ENCODE results near the gene GPNMB. TPM values are rescaled to one million over a fixed set of nuclear protein-coding genes. Genes with fewer than 3 reads are reported as not detected.

The GPNMB gene
- total RNA-seq, 2 donors from 2014 or later: 0.99 to 1.1 TPM

DNA sequence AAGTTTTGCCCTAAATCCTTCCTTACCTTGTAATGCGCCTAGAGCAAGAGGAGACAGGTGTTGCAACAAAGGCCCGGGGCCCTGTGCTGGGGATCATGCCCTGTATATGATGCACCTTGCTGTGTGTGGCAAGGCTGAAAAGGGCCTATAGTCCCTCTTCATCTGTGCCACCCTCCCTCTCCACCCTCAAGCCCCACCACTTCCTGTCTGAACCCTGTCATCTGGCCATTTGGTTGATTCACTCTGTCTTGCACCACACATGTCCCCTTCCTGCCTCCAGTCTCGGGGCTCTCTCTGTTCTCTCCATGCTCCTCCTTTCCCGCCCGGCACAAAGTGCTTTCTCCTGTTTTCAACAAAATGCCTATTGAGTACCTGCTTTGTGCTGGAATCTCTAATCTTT lies 41.0 kb downstream of the GPNMB start:
- Mint-ChIP-seq H3K27ac (no peak overlapping the region), H3K27me3 (ENCODE audit: insufficient read depth) (no peaks in the 10 kb centered on the region), H3K4me1 (no peaks in the 10 kb centered on the region), H3K36me3 (ENCODE audit: low read depth) (no peaks in the 10 kb centered on the region), H3K9me3 (no peaks in the 10 kb centered on the region), H3K4me3 (no peak overlapping the region)
- Histone ChIP-seq H3K27ac (ENCODE audit: low read depth, low read length) (no peak overlapping the region), H3K9ac (ENCODE audit: extremely low read depth, low read length, poor library complexity, severe bottlenecking) (no peak overlapping the region), H3K4me3 (ENCODE audit: low read length) (no peak overlapping the region), H3K4me1 (ENCODE audit: control insufficient read depth, insufficient read depth, low read length) (no peaks in the 10 kb centered on the region), H3K27me3 (ENCODE audit: control insufficient read depth, insufficient read depth, low read length, poor library complexity, severe bottlenecking) (no peaks in the 10 kb centered on the region), H3K9me3 (ENCODE audit: control insufficient read depth, low read length) (no peaks in the 10 kb centered on the region), H3K36me3 (ENCODE audit: control insufficient read depth, insufficient read depth, low read length) (no peaks in the 10 kb centered on the region)
- no peak for TF ChIP-seq CTCF (conservative IDR thresholded peaks at IDR 0.05)
- WGBS, 2 experiments (ENCODE audit: insufficient coverage in 1 of 2, insufficient read length in 1 of 2): 90 to 91% methylated on average over 4 to 5 of the region's 5 CpGs
- no peak for DNase-seq

- peak; percentile 7 for DNase-seq
- Histone ChIP-seq H3K9me3 (ENCODE audit: control insufficient read depth, low read length) (no peaks in the 10 kb centered on the region), H3K4me3 (ENCODE audit: low read length) (no peak overlapping the region), H3K36me3 (ENCODE audit: control insufficient read depth, insufficient read depth, low read length) (no peaks in the 10 kb centered on the region), H3K9ac (ENCODE audit: extremely low read depth, low read length, poor library complexity, severe bottlenecking) (no peak overlapping the region), H3K27ac (ENCODE audit: low read depth, low read length) (no peak overlapping the region), H3K4me1 (ENCODE audit: control insufficient read depth, insufficient read depth, low read length) (no peaks in the 10 kb centered on the region), H3K27me3 (ENCODE audit: control insufficient read depth, insufficient read depth, low read length, poor library complexity, severe bottlenecking) (peaks cover 2% of the 10 kb centered on the region)
- H3K4me1 Mint-ChIP-seq: peaks cover 2% of the 10 kb centered on the region
- H3K27me3 Mint-ChIP-seq (ENCODE audit: insufficient read depth): peaks cover 3% of the 10 kb centered on the region
- 87 to 97% methylated on average over 7 to 9 of the region's 9 CpGs for WGBS, 2 experiments (ENCODE audit: insufficient coverage in 1 of 2, insufficient read length in 1 of 2)
- no peak overlapping the region for H3K27ac Mint-ChIP-seq
- H3K9me3 Mint-ChIP-seq: no peaks in the 10 kb centered on the region
- H3K4me3 Mint-ChIP-seq: no peak overlapping the region
- no peaks in the 10 kb centered on the region for H3K36me3 Mint-ChIP-seq (ENCODE audit: low read depth)
- no peak for TF ChIP-seq CTCF (conservative IDR thresholded peaks at IDR 0.05)
Observed at GRCh38 chr7:23290993-23291392, 44.4 kb downstream of the GPNMB start.

DNA sequence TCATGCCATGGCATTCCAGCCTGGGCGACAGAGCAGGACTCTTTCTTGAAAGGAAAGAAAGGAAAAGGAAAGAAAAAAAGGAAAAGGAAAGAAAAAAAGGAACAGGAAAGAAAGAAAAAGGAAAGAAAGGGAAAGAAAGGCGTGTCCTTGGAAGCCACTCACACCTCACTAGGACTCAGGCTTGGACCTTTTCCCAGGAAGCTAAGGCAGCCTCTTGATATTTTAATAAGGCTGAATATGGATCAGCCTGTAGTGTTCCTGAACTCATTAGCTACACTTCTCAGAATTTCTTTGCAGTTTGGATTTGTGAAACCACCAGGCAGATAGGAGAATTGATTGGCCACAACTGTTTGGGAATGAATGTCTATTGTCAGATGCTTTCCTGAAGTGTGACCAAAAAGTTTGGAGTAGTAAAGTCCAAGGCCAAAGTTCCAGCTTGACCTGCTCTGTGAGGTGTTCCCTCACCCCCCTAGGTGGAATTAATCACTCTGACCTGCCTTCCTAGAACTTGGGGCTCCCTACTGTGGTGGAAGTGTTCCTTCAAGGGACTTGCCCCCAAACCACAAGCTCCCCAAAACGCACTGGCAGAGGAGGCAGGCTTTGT lies 45.5 kb downstream of the GPNMB start:
- WGBS, 2 experiments (ENCODE audit: insufficient coverage in 1 of 2, insufficient read length in 1 of 2): 90 to 93% methylated on average over 3 of the region's 3 CpGs
- no peak overlapping the region for H3K27ac Mint-ChIP-seq
- H3K9me3 ChIP-seq (ENCODE audit: control insufficient read depth, low read length): no peaks in the 10 kb centered on the region
- no peaks in the 10 kb centered on the region for H3K9me3 Mint-ChIP-seq
- peak; percentile 26 for DNase-seq
- no peaks in the 10 kb centered on the region for H3K36me3 ChIP-seq (ENCODE audit: control insufficient read depth, insufficient read depth, low read length)
- TF ChIP-seq CTCF (conservative IDR thresholded peaks at IDR 0.05): no peak
- H3K4me3 ChIP-seq (ENCODE audit: low read length): no peak overlapping the region
- no peak overlapping the region for H3K4me3 Mint-ChIP-seq
- H3K27me3 Mint-ChIP-seq (ENCODE audit: insufficient read depth): peaks cover 13% of the 10 kb centered on the region
- no peak overlapping the region for H3K27ac ChIP-seq (ENCODE audit: low read depth, low read length)
- peaks cover 2% of the 10 kb centered on the region for H3K4me1 Mint-ChIP-seq
- H3K4me1 ChIP-seq (ENCODE audit: control insufficient read depth, insufficient read depth, low read length): no peaks in the 10 kb centered on the region
- no peak overlapping the region for H3K9ac ChIP-seq (ENCODE audit: extremely low read depth, low read length, poor library complexity, severe bottlenecking)
- H3K36me3 Mint-ChIP-seq (ENCODE audit: low read depth): no peaks in the 10 kb centered on the region
- peaks cover 10% of the 10 kb centered on the region for H3K27me3 ChIP-seq (ENCODE audit: control insufficient read depth, insufficient read depth, low read length, poor library complexity, severe bottlenecking)
